Left ventricle myocardium inferior (tissue), 1 donor: Measurements from ENCODE around the gene RAB34. TPM values are rescaled to one million over a fixed set of nuclear protein-coding genes. Genes with fewer than 3 reads are reported as not detected.
A peak's percentile ranks its signal among the peaks of the same experiment; 100 is the strongest.

ENCODE experiments used
- DNase-seq: peaks from one replicate; pipeline ENCODE4 v3.0.0-alpha.2; 2020
- H3K27ac ChIP-seq: fragments of 200-600 bp; replicated peaks from 2 replicates; pipeline ENCODE4 v1.8.0; 2021
- H3K27me3 ChIP-seq: fragments of 200-600 bp; 2 replicates; pipeline ENCODE4 v1.8.0; 2021; ENCODE audit warnings: low read depth
- H3K36me3 ChIP-seq: fragments of 200-600 bp; 2 replicates; pipeline ENCODE4 v1.8.0; 2021
- H3K4me1 ChIP-seq: fragments of 200-600 bp; 2 replicates; pipeline ENCODE4 v1.8.0; 2021
- H3K4me3 ChIP-seq: fragments of 200-600 bp; 2 replicates; pipeline ENCODE4 v1.8.0; 2021; ENCODE audit warnings: mild to moderate bottlenecking, moderate library complexity
- H3K9me3 ChIP-seq: fragments of 200-600 bp; replicated peaks from 2 replicates; pipeline ENCODE4 v1.8.0; 2021
- intact Hi-C: fragments of 100-400 bp; cut with micrococcal nuclease; formaldehyde crosslinking; loops from one replicate; pipeline ENCODE4 v1.11.0; 2022
- total RNA-seq: library from RNA; stranded (reverse); fragmentation: NEBNext Ultra II Directional; extraction: Animal tissue kit (Norgen Biotek cat#: 25700); gene quantifications from one replicate; pipeline ENCODE4 v1.2.1, GENCODE V29; 2021
- TF ChIP-seq, protein P1 (sequence below): fragments of 200-600 bp; IDR thresholded peaks from 2 replicates; pipeline ENCODE4 v1.8.0; 2021; ENCODE audit warnings: antibody characterized with exemption, mild to moderate bottlenecking, borderline replicate concordance
- donor health status: DM: no; HTN: yes; CAD: no; lungs with severe emphysema.

The RAB34 gene
- total RNA-seq, 1 donor from 2014 or later = 13.1 TPM

DNA sequence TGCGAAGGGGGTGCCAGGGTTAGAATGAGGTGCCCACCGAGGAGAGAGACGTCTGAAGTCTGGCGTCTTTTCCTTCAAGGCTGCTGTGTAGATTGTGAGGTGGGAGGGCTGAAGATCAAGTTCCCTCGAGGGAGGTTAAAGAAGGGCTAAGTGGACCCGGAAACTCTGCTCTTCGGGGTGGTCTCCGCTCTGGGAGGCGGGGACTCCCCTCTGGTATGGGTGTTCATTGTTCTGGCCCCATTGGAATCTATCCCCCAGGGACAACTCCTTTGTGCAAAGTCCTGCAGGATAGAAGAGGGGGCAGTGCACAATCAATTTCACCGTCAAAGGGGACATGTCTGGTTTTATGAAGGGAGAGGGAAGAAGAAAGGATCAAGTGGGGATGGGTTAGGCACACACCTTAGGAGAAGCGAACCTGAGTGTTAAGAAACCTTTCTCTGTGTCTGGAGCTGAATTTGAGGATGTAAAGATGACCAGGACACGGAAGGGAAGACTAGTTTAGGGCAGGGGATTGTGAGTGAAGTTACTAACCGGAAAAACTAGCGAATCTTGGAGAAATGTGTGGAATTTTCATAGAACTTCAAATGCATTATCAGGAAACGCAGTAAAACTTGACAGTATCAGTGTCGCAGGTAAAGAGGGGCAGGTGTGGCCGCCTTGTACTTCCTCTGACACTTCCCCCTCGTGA is 809 bp upstream of the RAB34 start:
- Histone ChIP-seq H3K4me1 (peaks cover 71% of the 10 kb centered on the region), H3K27me3 (peaks cover 19% of the 10 kb centered on the region), H3K9me3 (no peaks in the 10 kb centered on the region), H3K4me3 (peak overlapping the region; percentile 82), H3K27ac (peak overlapping the region; percentile 86), H3K36me3 (peaks cover 45% of the 10 kb centered on the region)
- DNase-seq = no peak
- TF ChIP-seq, protein P1, sequence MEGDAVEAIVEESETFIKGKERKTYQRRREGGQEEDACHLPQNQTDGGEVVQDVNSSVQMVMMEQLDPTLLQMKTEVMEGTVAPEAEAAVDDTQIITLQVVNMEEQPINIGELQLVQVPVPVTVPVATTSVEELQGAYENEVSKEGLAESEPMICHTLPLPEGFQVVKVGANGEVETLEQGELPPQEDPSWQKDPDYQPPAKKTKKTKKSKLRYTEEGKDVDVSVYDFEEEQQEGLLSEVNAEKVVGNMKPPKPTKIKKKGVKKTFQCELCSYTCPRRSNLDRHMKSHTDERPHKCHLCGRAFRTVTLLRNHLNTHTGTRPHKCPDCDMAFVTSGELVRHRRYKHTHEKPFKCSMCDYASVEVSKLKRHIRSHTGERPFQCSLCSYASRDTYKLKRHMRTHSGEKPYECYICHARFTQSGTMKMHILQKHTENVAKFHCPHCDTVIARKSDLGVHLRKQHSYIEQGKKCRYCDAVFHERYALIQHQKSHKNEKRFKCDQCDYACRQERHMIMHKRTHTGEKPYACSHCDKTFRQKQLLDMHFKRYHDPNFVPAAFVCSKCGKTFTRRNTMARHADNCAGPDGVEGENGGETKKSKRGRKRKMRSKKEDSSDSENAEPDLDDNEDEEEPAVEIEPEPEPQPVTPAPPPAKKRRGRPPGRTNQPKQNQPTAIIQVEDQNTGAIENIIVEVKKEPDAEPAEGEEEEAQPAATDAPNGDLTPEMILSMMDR = no peak
- intact Hi-C loops = no loop called here

DNA sequence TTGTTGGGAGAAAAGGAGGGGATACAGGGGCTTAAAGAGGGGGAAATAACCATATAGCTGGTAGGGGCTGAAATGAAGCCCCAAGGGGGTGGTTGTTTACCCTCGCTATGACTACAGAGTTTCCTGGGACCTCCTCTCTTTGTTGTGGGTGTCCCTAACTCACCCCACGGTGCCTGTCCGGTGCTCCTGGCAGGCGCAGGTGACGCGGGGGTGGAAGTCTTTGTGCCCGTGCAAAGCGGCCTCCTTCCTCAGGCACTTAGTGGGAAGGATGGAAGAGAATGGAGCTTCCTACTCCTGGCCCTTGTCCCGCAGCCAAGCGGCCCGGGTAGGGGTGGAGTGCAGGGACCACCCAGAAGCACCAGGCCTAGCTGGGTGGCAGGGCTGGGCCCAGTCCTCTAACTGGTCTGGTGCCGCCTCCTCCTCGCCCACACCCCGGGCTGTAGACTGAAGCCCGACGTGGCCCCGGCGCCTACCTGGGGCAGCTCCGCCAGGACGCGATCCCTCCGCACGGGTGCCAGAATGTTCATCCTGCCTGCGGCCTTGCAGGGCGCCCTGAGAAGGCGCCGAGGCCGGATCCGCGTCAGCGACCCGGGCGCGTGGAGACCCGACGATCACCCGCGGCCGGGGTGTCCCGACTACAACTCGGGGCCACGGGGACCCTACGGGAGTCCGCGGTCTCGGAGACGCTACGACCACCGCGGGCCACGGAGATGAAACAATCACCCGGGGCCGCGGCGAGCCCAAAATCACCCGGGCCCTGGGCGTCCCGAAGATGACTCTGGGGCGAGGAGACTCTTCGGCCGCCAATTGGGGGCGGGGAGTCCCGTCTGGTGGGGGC is 709 bp downstream of the RAB34 start:
- peaks cover 30% of the 10 kb centered on the region for H3K36me3 ChIP-seq
- TF ChIP-seq, protein P1 = no peak
- H3K27me3 ChIP-seq = peaks cover 19% of the 10 kb centered on the region
- H3K4me1 ChIP-seq = peaks cover 66% of the 10 kb centered on the region
- H3K27ac ChIP-seq = peak overlapping the region; percentile 86
- peak; percentile 34 for DNase-seq
- H3K9me3 ChIP-seq = no peaks in the 10 kb centered on the region
- intact Hi-C loops = no loop called here
- H3K4me3 ChIP-seq = peak overlapping the region; percentile 82

DNA sequence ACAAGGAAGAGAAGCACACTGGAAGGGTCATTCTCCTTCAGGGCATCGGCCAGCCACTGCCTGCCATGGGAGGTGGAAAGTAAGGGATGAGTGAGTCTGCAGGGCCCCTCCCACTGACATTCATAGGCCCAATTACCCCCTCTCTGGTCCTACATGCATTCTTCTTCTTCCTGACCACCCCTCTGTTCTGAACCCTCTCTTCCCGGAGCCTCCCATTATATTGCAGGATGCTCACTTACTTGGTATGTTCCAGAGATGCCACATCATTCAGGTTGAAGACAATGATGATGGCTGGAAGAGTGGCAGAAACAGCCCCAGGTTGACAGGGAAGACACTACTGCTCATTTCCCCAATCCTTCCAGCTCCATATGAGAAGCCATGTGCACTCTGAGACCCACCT is 2.5 kb downstream of the RAB34 start:
- no peak overlapping the region for H3K27ac ChIP-seq
- peaks cover 18% of the 10 kb centered on the region for H3K36me3 ChIP-seq
- TF ChIP-seq, protein P1 = no peak
- no peak overlapping the region for H3K4me3 ChIP-seq
- peaks cover 19% of the 10 kb centered on the region for H3K27me3 ChIP-seq
- no peak for DNase-seq
- no peaks in the 10 kb centered on the region for H3K9me3 ChIP-seq
- intact Hi-C loops = no loop called here
- H3K4me1 ChIP-seq = peaks cover 60% of the 10 kb centered on the region

DNA sequence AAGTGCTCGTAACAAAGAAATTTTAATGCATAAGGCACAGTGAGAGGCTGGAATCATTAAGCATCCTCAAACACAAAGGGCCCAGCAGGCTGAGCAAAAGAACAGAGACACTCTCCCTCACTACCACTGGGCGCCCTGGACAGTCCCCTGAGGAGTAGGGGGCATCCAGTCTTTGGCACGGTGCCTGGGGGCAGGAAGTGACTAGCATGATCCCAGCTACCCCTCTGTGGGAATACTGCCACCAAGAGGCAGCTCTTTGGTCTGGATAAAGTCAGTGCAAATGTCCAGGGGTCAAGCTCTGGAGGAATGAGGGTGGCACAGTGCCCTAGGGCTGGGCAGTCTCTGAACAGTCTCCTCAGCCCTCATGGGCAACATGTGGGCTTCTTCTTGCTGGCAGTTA is 3.4 kb downstream of the RAB34 start:
- DNase-seq = no peak
- Histone ChIP-seq H3K9me3 (no peaks in the 10 kb centered on the region), H3K36me3 (peaks cover 18% of the 10 kb centered on the region), H3K27me3 (peaks cover 19% of the 10 kb centered on the region), H3K4me3 (no peak overlapping the region), H3K4me1 (peaks cover 61% of the 10 kb centered on the region), H3K27ac (no peak overlapping the region)
- TF ChIP-seq, protein P1 = no peak
- intact Hi-C loops = no loop called here

DNA sequence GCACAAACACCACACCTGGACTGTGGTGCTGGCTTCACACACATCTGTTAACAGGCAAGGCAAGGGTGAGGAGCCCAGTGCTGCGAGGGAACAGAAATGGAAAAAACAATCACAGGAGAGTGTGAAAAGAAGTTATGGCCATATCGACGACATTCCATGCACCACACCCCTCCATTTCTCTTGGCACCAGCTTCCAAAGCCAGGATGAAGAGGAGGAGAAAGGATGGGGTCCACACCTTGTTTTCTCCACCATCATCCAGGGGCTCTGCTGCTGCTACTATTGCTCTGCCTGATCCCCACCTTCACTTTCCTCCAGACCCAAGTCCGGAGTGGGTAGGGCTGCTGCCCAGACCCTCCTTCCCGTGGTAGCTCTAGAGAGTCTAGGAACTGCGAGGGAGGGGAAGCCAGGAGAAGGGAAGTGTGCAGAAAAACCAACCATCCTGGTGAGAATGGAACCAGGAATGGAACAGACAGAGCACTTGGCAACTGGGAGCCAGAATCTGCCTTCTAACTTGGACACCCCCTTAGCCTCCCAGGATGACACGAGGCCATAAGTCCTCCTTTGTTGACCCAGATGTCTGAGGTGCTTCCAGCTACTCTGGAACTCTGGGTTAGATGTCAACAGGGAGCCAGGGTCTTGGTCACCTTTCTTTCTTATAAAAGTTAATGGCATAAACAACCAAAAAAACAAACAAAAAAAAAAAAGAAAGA is 4.8 kb downstream of the RAB34 start:
- intact Hi-C loops = no loop called here
- H3K27me3 ChIP-seq = peaks cover 14% of the 10 kb centered on the region
- peak overlapping the region; percentile 95 for H3K27ac ChIP-seq
- H3K4me3 ChIP-seq = no peak overlapping the region
- H3K36me3 ChIP-seq = peaks cover 18% of the 10 kb centered on the region
- peaks cover 47% of the 10 kb centered on the region for H3K4me1 ChIP-seq
- TF ChIP-seq, protein P1 = no peak
- no peak for DNase-seq
- H3K9me3 ChIP-seq = no peaks in the 10 kb centered on the region
